Measurements from ENCODE around the gene CDA. TPM values are rescaled to one million over a fixed set of nuclear protein-coding genes. Genes with fewer than 3 reads are reported as not detected.

The CDA gene
- total and polyA plus RNA-seq, 2 of the 8 experiments (the other 6 are each of a cell fraction or from before 2014, with no cell fraction given): 4.4 to 11.3 TPM

- no peak for TF ChIP-seq NRF1 (IDR thresholded peaks at IDR 0.05; ENCODE audit: low read depth, low read length)
- no peak for TF ChIP-seq HDAC2 (IDR thresholded peaks at IDR 0.05; ENCODE audit: borderline replicate concordance in 1 of 2, low read depth in 2 of 2, low read length in 2 of 2)
These were observed 30.7 kb upstream of the CDA start (continued) for GRCh38 chr1:20558191-20558590.

Measured in H1 (cell line).